Hematopoietic multipotent progenitor cell treated with erythropoietin and hydrocortisone succinate and interleukin-3 and kit ligand, for 17 days (in vitro differentiated cells): ENCODE measurements around the gene PDPN.
"Not testable (repeated sequence)": the region's sequence is repeated elsewhere in the genome, so short reads cannot be mapped to it uniquely, and the experiment has no call there.

ENCODE experiments used
- DNase-seq: peaks from one replicate; pipeline ENCODE4 v3.0.0-alpha.2; 2015; ENCODE audit warnings: low spot score

The PDPN gene

GRCh38 chr1:13583595-13583965, at the start of gene PDPN:
Gene PDPN, plus strand, starts transcription at chr1:13583832. Its CDS starts 202 bp downstream, at chr1:13584034.
- DNase-seq: no peak

- no peak for DNase-seq
These were observed 48.4 kb upstream of the PDPN start for GRCh38 chr1:13535227-13535626.

- no peak for DNase-seq
These were observed 47.1 kb upstream of the PDPN start for GRCh38 chr1:13536571-13536970.

- no peak for DNase-seq
These were observed 44.8 kb upstream of the PDPN start for GRCh38 chr1:13538832-13539231.

- no peak for DNase-seq
These were observed 43.9 kb upstream of the PDPN start for GRCh38 chr1:13539683-13540082.

- no peak for DNase-seq
These were observed 42.8 kb upstream of the PDPN start for GRCh38 chr1:13540866-13541265.

GRCh38 chr1:13541435-13542215, 42.0 kb upstream of the PDPN start:
- DNase-seq: no peak

GRCh38 chr1:13543451-13544220, 40.0 kb upstream of the PDPN start:
- no peak for DNase-seq

- no peak for DNase-seq
These were observed 39.4 kb upstream of the PDPN start for GRCh38 chr1:13544221-13544556.

- DNase-seq: no peak
These were observed 36.8 kb upstream of the PDPN start for GRCh38 chr1:13546791-13547190.

GRCh38 chr1:13548281-13548680, 35.4 kb upstream of the PDPN start:
- no peak for DNase-seq

GRCh38 chr1:13549021-13549420, 34.6 kb upstream of the PDPN start:
- DNase-seq: no peak

- DNase-seq: no peak
These were observed 34.1 kb upstream of the PDPN start for GRCh38 chr1:13549521-13549920.

- DNase-seq: no peak
These were observed 33.0 kb upstream of the PDPN start for GRCh38 chr1:13550663-13551062.

- no peak for DNase-seq
These were observed 28.8 kb upstream of the PDPN start for GRCh38 chr1:13554798-13555197.

GRCh38 chr1:13556224-13556764, 27.3 kb upstream of the PDPN start:
- DNase-seq: no peak

- DNase-seq: no peak
These were observed 23.1 kb upstream of the PDPN start for GRCh38 chr1:13560541-13560940.

- DNase-seq: not testable (repeated sequence)
These were observed 20.7 kb upstream of the PDPN start for GRCh38 chr1:13562981-13563380.

- DNase-seq: no peak
These were observed 19.6 kb upstream of the PDPN start for GRCh38 chr1:13564073-13564472.

GRCh38 chr1:13570435-13570834, 13.2 kb upstream of the PDPN start:
- not testable (repeated sequence) for DNase-seq

- DNase-seq: no peak
These were observed 12.7 kb upstream of the PDPN start for GRCh38 chr1:13570924-13571323.

GRCh38 chr1:13573586-13573985, 10.0 kb upstream of the PDPN start:
- no peak for DNase-seq

- no peak for DNase-seq
These were observed 6.7 kb upstream of the PDPN start for GRCh38 chr1:13576926-13577325.
